Astrocyte of the cerebellum (primary cell): ENCODE data around the gene SAPCD1.
"Not testable (repeated sequence)": the region's sequence is repeated elsewhere in the genome, so short reads cannot be mapped to it uniquely, and the experiment has no call there.

Experiments
- DNase-seq: peaks from one replicate; pipeline ENCODE4 v3.0.0-alpha.2; 2011; ENCODE audit warnings: low read depth
- H3K4me3 ChIP-seq: 2 replicates; pipeline ENCODE4 v1.5.1; 2011; ENCODE audit warnings: mild to moderate bottlenecking, low read depth, low read length, moderate library complexity
- CTCF ChIP-seq: IDR thresholded peaks from 2 replicates; pipeline ENCODE4 v1.5.1; 2012; ENCODE audit warnings: low read length, low read depth, moderate library complexity, mild to moderate bottlenecking; ENCODE audit errors: missing control alignments
- in situ Hi-C: cut with HindIII; loops from 2 replicates; pipeline ENCODE4 v1.10.0; 2017; ENCODE audit warnings: low sequenced_read_pairs

The SAPCD1 gene

GRCh38 chr6:31782126-31782855 lies 19.8 kb downstream of the SAPCD1 start:
- DNase-seq = no peak
- no peak overlapping the region for H3K4me3 ChIP-seq
- no peak for TF ChIP-seq CTCF
- in situ Hi-C loops = no loop called here

- TF ChIP-seq CTCF = no peak
- no peak overlapping the region for H3K4me3 ChIP-seq
- in situ Hi-C loops = no loop called here
- DNase-seq = no peak
Measured at GRCh38 chr6:31784098-31784925, 21.9 kb downstream of the SAPCD1 start.

GRCh38 chr6:31785475-31785874 lies 23.0 kb downstream of the SAPCD1 start:
- no peak for TF ChIP-seq CTCF
- in situ Hi-C loops = no loop called here
- H3K4me3 ChIP-seq = no peak overlapping the region
- no peak for DNase-seq

- TF ChIP-seq CTCF = peak; percentile 79
- DNase-seq = no peak
- H3K4me3 ChIP-seq = no peak overlapping the region
- in situ Hi-C loops = no loop called here
Measured at GRCh38 chr6:31791324-31792089, 29.1 kb downstream of the SAPCD1 start.

GRCh38 chr6:31792090-31792374 lies 29.6 kb downstream of the SAPCD1 start:
- TF ChIP-seq CTCF = no peak
- no peak for DNase-seq
- no peak overlapping the region for H3K4me3 ChIP-seq
- in situ Hi-C loops = no loop called here

GRCh38 chr6:31792761-31793171 lies 30.3 kb downstream of the SAPCD1 start:
- H3K4me3 ChIP-seq = no peak overlapping the region
- DNase-seq = no peak
- TF ChIP-seq CTCF = no peak
- in situ Hi-C loops = no loop called here

- DNase-seq, in situ Hi-C loops: not testable (repeated sequence)
- H3K4me3 ChIP-seq = peak overlapping the region; percentile 91
Measured at GRCh38 chr6:31793927-31794245, 31.4 kb downstream of the SAPCD1 start.
